H1 (cell line): ENCODE measurements around the gene ESPNL. TPM values are rescaled to one million over a fixed set of nuclear protein-coding genes. Genes with fewer than 3 reads are reported as not detected.

Experiments used
- CTCF ChIA-PET: fragments of 300-600 bp; sonication (Branson Sonifier 250); formaldehyde crosslinking; loops from one replicate; lab custom pipeline; 2021; ENCODE audit not compliant: partially characterized antibody; lab: Charles Lee
- POLR2A ChIA-PET: fragments of 300-600 bp; sonication (Branson Sonifier 250); formaldehyde crosslinking; loops from one replicate; lab custom pipeline; 2021; ENCODE audit warnings: inconsistent platforms; ENCODE audit not compliant: partially characterized antibody; lab: Charles Lee
- DNase-seq, 2 experiments: peaks; one replicate each; pipeline versions ENCODE4 v3.0.0 to v3.0.0-alpha.2; 2010 to 2022; ENCODE audit warnings: low spot score in 2 of 2, low read depth in 1 of 2, mixed read lengths in 1 of 2
- FAIRE-seq: peaks from 2 replicates; lab custom pipeline; 2011; peaks lifted over from hg19 to GRCh38; lab: Jason Lieb, UNC
- H2AFZ ChIP-seq: 2 replicates; pipeline ENCODE4 v1.8.1; 2012; ENCODE audit warnings: low read length, inconsistent platforms
- H2AK5ac ChIP-seq: 2 replicates; pipeline ENCODE4 v1.6.1; 2013; ENCODE audit warnings: low read depth, low read length
- H2BK120ac ChIP-seq: replicated peaks from 2 replicates; pipeline ENCODE3; 2013; ENCODE audit warnings: low read depth, low read length, inconsistent platforms
- H2BK12ac ChIP-seq: 2 replicates; pipeline ENCODE4 v1.6.1; 2013; ENCODE audit warnings: low read depth, low read length
- H2BK15ac ChIP-seq: 2 replicates; pipeline ENCODE4 v1.6.1; 2013; ENCODE audit warnings: low read length
- H2BK20ac ChIP-seq: 2 replicates; pipeline ENCODE4 v1.6.1; 2013; ENCODE audit warnings: low read length
- H2BK5ac ChIP-seq: 2 replicates; pipeline ENCODE4 v1.6.1; 2013; ENCODE audit warnings: low read depth, low read length
- H3K14ac ChIP-seq: 2 replicates; pipeline ENCODE4 v1.6.1; 2013; ENCODE audit warnings: inconsistent platforms; ENCODE audit not compliant: insufficient read length
- H3K18ac ChIP-seq: 2 replicates; pipeline ENCODE4 v1.6.1; 2013; ENCODE audit warnings: low read length; ENCODE audit errors: extremely low read depth
- H3K23ac ChIP-seq: 2 replicates; pipeline ENCODE4 v1.6.1; 2013; ENCODE audit warnings: inconsistent platforms; ENCODE audit not compliant: insufficient read length
- H3K23me2 ChIP-seq: 2 replicates; pipeline ENCODE4 v1.6.1; 2013; ENCODE audit warnings: low read depth, low read length
- H3K27ac ChIP-seq: 2 replicates; pipeline ENCODE4 v1.6.1; 2011; ENCODE audit warnings: low read depth, low read length, inconsistent platforms
- H3K27me3 ChIP-seq, 4 experiments: replicated peaks in 1 of 4; 1 replicate in 1 of 4; 2 replicates in 3 of 4; pipeline versions ENCODE4 v1.6.1 to v1.8.1; 2011 to 2013; ENCODE audit warnings: low read length in 3 of 4, mild to moderate bottlenecking in 3 of 4, inconsistent platforms in 2 of 4, mixed read lengths in 2 of 4, moderate library complexity in 1 of 4; ENCODE audit not compliant: control insufficient read depth in 3 of 4, insufficient read depth in 3 of 4; ENCODE audit errors: extremely low read depth in 1 of 4
- H3K36me3 ChIP-seq, 4 experiments: 2 replicates each; pipeline versions ENCODE4 v1.6.1 to v1.8.1; 2011 to 2013; ENCODE audit warnings: mild to moderate bottlenecking in 4 of 4, low read length in 3 of 4, moderate library complexity in 2 of 4, control low read depth in 1 of 4, inconsistent platforms in 1 of 4; ENCODE audit not compliant: insufficient read depth in 4 of 4, control insufficient read depth in 2 of 4
- H3K4ac ChIP-seq: replicated peaks from 2 replicates; pipeline ENCODE3; 2013; ENCODE audit warnings: low read length, low read depth, mixed read lengths, inconsistent platforms; ENCODE audit not compliant: insufficient read length
- H3K4me1 ChIP-seq, 4 experiments: replicated peaks in 1 of 4; 1 replicate in 1 of 4; 2 replicates in 3 of 4; pipeline versions ENCODE4 v1.6.1 to v1.8.1; 2011 to 2013; ENCODE audit warnings: low read length in 3 of 4, inconsistent platforms in 2 of 4, mixed read lengths in 1 of 4; ENCODE audit not compliant: insufficient read depth in 4 of 4, control insufficient read depth in 3 of 4
- H3K4me2 ChIP-seq, 2 experiments: 2 replicates each; pipeline versions ENCODE4 v1.6.1 to v1.8.1; 2011 to 2013; ENCODE audit warnings: low read depth in 2 of 2, low read length in 2 of 2, control low read depth in 1 of 2, inconsistent platforms in 1 of 2, mild to moderate bottlenecking in 1 of 2; ENCODE audit not compliant: insufficient read depth in 1 of 2
- H3K4me3 ChIP-seq, 4 experiments: fragments of 200-600, 300-600 bp in 1 of 4; sonication (generic), shearing (Covaris generic), sonication (Bioruptor Twin) in 1 of 4; 2 replicates each; pipeline versions ENCODE4 v1.5.1 to v1.8.1; 2011 to 2016; ENCODE audit warnings: low read length in 4 of 4, low read depth in 3 of 4, control low read depth in 2 of 4, inconsistent platforms in 2 of 4, mild to moderate bottlenecking in 2 of 4, mixed read lengths in 1 of 4, moderate library complexity in 1 of 4; ENCODE audit not compliant: insufficient read depth in 2 of 4; ENCODE audit errors: extremely low read depth in 1 of 4
- H3K56ac ChIP-seq: replicated peaks from 2 replicates; pipeline ENCODE3; 2013; ENCODE audit warnings: low read depth, mild to moderate bottlenecking, mixed read lengths, low read length, inconsistent platforms; ENCODE audit not compliant: insufficient read length
- H3K79me1 ChIP-seq: 2 replicates; pipeline ENCODE4 v1.6.1; 2013; ENCODE audit warnings: low read depth, low read length, control low read depth
- H3K79me2 ChIP-seq, 2 experiments: 2 replicates each; pipeline versions ENCODE4 v1.6.1 to v1.8.1; 2012 to 2013; ENCODE audit warnings: low read length in 2 of 2, mild to moderate bottlenecking in 2 of 2, inconsistent platforms in 1 of 2; ENCODE audit not compliant: insufficient read depth in 2 of 2, control insufficient read depth in 1 of 2
- H3K9ac ChIP-seq, 4 experiments: replicated peaks in 1 of 4; 1 replicate in 1 of 4; 2 replicates in 3 of 4; pipeline versions ENCODE4 v1.6.1 to v1.8.1; 2011 to 2013; ENCODE audit warnings: low read depth in 3 of 4, low read length in 3 of 4, control low read depth in 2 of 4, mild to moderate bottlenecking in 2 of 4, moderate library complexity in 2 of 4, inconsistent platforms in 1 of 4; ENCODE audit errors: extremely low read depth in 1 of 4
- H3K9me3 ChIP-seq, 2 experiments: 2 replicates each; pipeline versions ENCODE4 v1.6.1 to v1.8.1; 2012 to 2013; ENCODE audit warnings: mild to moderate bottlenecking in 2 of 2, moderate library complexity in 2 of 2, control low read depth in 1 of 2, inconsistent platforms in 1 of 2, low read depth in 1 of 2, low read length in 1 of 2, mixed read lengths in 1 of 2; ENCODE audit not compliant: insufficient read depth in 2 of 2
- H4K20me1 ChIP-seq, 2 experiments: replicated peaks in 1 of 2; 2 replicates each; pipeline versions ENCODE3 to v1.8.1; 2011 to 2013; ENCODE audit warnings: inconsistent platforms in 2 of 2, low read length in 2 of 2, mild to moderate bottlenecking in 1 of 2; ENCODE audit not compliant: insufficient read depth in 2 of 2, control insufficient read depth in 1 of 2
- H4K5ac ChIP-seq: 2 replicates; pipeline ENCODE4 v1.6.1; 2013; ENCODE audit warnings: low read length, low read depth, mixed read lengths, inconsistent platforms; ENCODE audit not compliant: insufficient read length
- H4K8ac ChIP-seq: 2 replicates; pipeline ENCODE4 v1.8.0; 2013; ENCODE audit warnings: mild to moderate bottlenecking, moderate library complexity, low read length, inconsistent platforms; ENCODE audit not compliant: insufficient read depth; ENCODE audit errors: extremely low read depth
- H4K91ac ChIP-seq: replicated peaks from 2 replicates; pipeline ENCODE3; 2013; ENCODE audit warnings: low read length, mixed read lengths, inconsistent platforms; ENCODE audit not compliant: insufficient read length
- BRCA1 ChIP-seq: IDR thresholded peaks from 2 replicates; pipeline ENCODE4 v1.6.1; 2012; ENCODE audit warnings: low read depth, low read length, improper control_type of control experiment
- CBX5 ChIP-seq: fragments of 300-800, 300-1000 bp; sonication (generic); IDR thresholded peaks from 2 replicates; pipeline ENCODE4 v1.7.1; 2016; ENCODE audit warnings: antibody characterized with exemption, low read length, low read depth
- CBX8 ChIP-seq: fragments of 300-800, 300-1000 bp; sonication (generic); IDR thresholded peaks from 2 replicates; pipeline ENCODE4 v1.7.1; 2016; ENCODE audit warnings: low read depth, low read length, borderline replicate concordance
- SUZ12 ChIP-seq: fragments of 200-600 bp; sonication (generic); IDR thresholded peaks from 2 replicates; pipeline ENCODE4 v1.6.1; 2012; ENCODE audit warnings: mild to moderate bottlenecking, inconsistent platforms, low read length, moderate library complexity, mixed read lengths
- TAF7 ChIP-seq: optimal IDR thresholded peaks from 2 replicates; pipeline ENCODE3; 2011; ENCODE audit warnings: low read depth, mild to moderate bottlenecking, inconsistent platforms, low read length, moderate library complexity, borderline replicate concordance
- TBP ChIP-seq: IDR thresholded peaks from 2 replicates; pipeline ENCODE4 v1.6.1; 2011; ENCODE audit warnings: low read depth, low read length, improper control_type of control experiment
- TEAD4 ChIP-seq: IDR thresholded peaks from 2 replicates; pipeline ENCODE4 v1.6.1; 2012; ENCODE audit warnings: low read depth, low read length, inconsistent platforms, mixed read lengths
- WGBS, 2 experiments: shearing (Covaris generic) in 1 of 2; methylation state at CpG; one replicate each; pipeline versions ENCODE4 v1.1.6 to v1.1.7; 2013 to 2015; ENCODE audit warnings: low lambda C conversion rate in 2 of 2, mixed read lengths in 2 of 2, inconsistent platforms in 1 of 2, low coverage in 1 of 2, missing lambda C conversion rate in 1 of 2; ENCODE audit not compliant: insufficient replicate concordance in 2 of 2, insufficient coverage in 1 of 2, insufficient read length in 1 of 2; ENCODE audit errors: extremely low coverage in 1 of 2, missing lambda C conversion rate in 1 of 2; 5-methylcytosine and 5-hydroxymethylcytosine counted together
- polyA plus RNA-seq, 7 experiments: library from polyadenylated mRNA; depleted of rRNA in 3 of 7; stranded (reverse) in 5 of 7; unstranded in 2 of 7; fragments of >200 nt in 5 of 7; fragments of 200-250 nt in 2 of 7; gene quantifications; 1 replicate in 5 of 7; 2 replicates in 1 of 7; 4 replicates in 1 of 7; pipeline versions ENCODE4 v1.2.1 to v1.2.3, GENCODE V29; 2011 to 2013; ENCODE audit warnings: missing spikeins in 2 of 7, mixed read lengths in 2 of 7
- total RNA-seq: library from RNA; stranded (reverse); fragmentation: NEBNext Ultra II Directional; extraction: Animal tissue kit (Norgen Biotek cat#: 25700); gene quantifications from 2 replicates; pipeline ENCODE4 v1.2.1, GENCODE V29; 2021

The ESPNL gene
- total and polyA plus RNA-seq, 2 of the 8 experiments (the other 6 are each of a cell fraction or from before 2014, with no cell fraction given): 0.68 to 1.3 TPM

DNA sequence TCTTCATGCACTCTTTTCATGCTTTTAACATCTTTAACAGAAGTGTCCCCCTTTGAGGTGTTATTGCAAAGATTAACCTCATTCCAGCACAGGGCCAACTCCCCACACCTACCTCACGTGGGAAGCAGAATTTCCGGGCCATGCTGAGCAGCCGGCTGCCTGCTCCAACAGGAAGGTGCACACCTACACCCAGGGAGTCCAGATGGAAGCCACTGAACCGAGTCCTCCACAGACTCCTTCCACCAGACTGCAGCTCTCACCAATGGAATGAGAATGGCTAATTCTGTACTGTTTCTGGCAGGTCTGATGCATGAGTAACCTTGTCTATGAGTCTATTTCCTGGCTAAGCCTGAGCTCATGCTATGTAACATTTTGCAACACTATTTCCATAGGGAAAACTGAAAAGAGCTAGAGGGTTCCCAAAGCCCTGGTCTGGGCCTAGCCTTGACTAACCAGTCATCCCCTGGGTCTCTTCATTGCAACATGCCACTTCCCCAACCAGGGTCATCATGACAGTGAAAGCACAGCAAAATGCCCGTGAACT is 69.6 kb downstream of the ESPNL start:
- H2BK20ac ChIP-seq: no peak overlapping the region
- no peak overlapping the region for H3K14ac ChIP-seq
- no peak overlapping the region for H3K4me3 ChIP-seq
- H3K27ac ChIP-seq: no peak overlapping the region
- H2BK15ac ChIP-seq: no peak overlapping the region
- no peak overlapping the region for H3K9ac ChIP-seq
- FAIRE-seq: no peak
- no peaks in the 10 kb centered on the region for H3K4me1 ChIP-seq
- H2AFZ ChIP-seq: no peak overlapping the region
- H2BK12ac ChIP-seq: no peak overlapping the region
- H3K27me3 ChIP-seq: peaks cover 0 to 5% (median 3%) of the 10 kb centered on the region in 4 experiments; a peak in 5 of 7 replicates
- no peak overlapping the region for H4K91ac ChIP-seq
- CTCF ChIA-PET: interaction anchor here (0.7 to 1.0 kb wide), 2 partner anchors 9 to 19 kb away, joined by 3 read pairs; no protein-coding TSS in a partner anchor
- no peak overlapping the region for H4K8ac ChIP-seq
- H3K23ac ChIP-seq: no peak overlapping the region
- DNase-seq: no peak
- H3K23me2 ChIP-seq: no peaks in the 10 kb centered on the region
- no peak overlapping the region for H4K5ac ChIP-seq
- no peak overlapping the region for H3K4me2 ChIP-seq
- H3K79me2 ChIP-seq: no peaks in the 10 kb centered on the region
- no peak overlapping the region for H2BK5ac ChIP-seq
- H3K4ac ChIP-seq: no peak overlapping the region
- no peak overlapping the region for H3K56ac ChIP-seq
- 86% methylated on average over 5 of the region's 5 CpGs; no CpG with 5 or more reads in 1 of the 2 experiments for WGBS, 2 experiments
- H4K20me1 ChIP-seq: peaks cover 8 to 18% of the 10 kb centered on the region in 2 experiments
- no peak overlapping the region for H3K18ac ChIP-seq
- POLR2A ChIA-PET: interaction anchor here (0.9 kb wide), 1 partner anchor 85 kb away, joined by 3 read pairs; no protein-coding TSS in a partner anchor
- no peak overlapping the region for H2AK5ac ChIP-seq
- H3K9me3 ChIP-seq: no peaks in the 10 kb centered on the region
- H3K36me3 ChIP-seq: peaks cover 2 to 26% (median 5%) of the 10 kb centered on the region in 4 experiments; a peak in 4 of 8 replicates
- no peak overlapping the region for H2BK120ac ChIP-seq
- no peaks in the 10 kb centered on the region; the same call in 1 of the 2 replicates for H3K79me1 ChIP-seq
- TF ChIP-seq CBX5 (no peak), CBX8 (no peak), SUZ12 (no peak), TEAD4 (no peak), TAF7 (no peak), BRCA1 (no peak), TBP (no peak)
